Stimulated activated naive CD4-positive, alpha-beta T cell treated with Interleukin-2 at 50 U/mL for 16 hours (primary cell): Measurements from ENCODE around the gene MYO16.
"Not testable (repeated sequence)": the region's sequence is repeated elsewhere in the genome, so short reads cannot be mapped to it uniquely, and the experiment has no call there.

Experiments used
- DNase-seq: peaks from one replicate; lab custom pipeline; 2025; lab: John Stamatoyannopoulos, UW

Gene MYO16

GRCh38 chr13:109074436-109074835 lies 445.0 kb downstream of the MYO16 start:
- DNase-seq = no peak

GRCh38 chr13:109074853-109075252 lies 445.4 kb downstream of the MYO16 start:
- no peak for DNase-seq

- DNase-seq = no peak
These were observed 458.7 kb downstream of the MYO16 start for GRCh38 chr13:109087916-109088623.

GRCh38 chr13:109088624-109088917 lies 459.2 kb downstream of the MYO16 start:
- no peak for DNase-seq

- no peak for DNase-seq
These were observed 461.4 kb downstream of the MYO16 start for GRCh38 chr13:109090796-109091195.

GRCh38 chr13:109091249-109091648 lies 461.8 kb downstream of the MYO16 start:
- DNase-seq = no peak

GRCh38 chr13:109092186-109092585 lies 462.8 kb downstream of the MYO16 start:
- not testable (repeated sequence) for DNase-seq

- DNase-seq = no peak
These were observed 464.6 kb downstream of the MYO16 start for GRCh38 chr13:109093998-109094397.

- no peak for DNase-seq
These were observed 465.7 kb downstream of the MYO16 start for GRCh38 chr13:109095126-109095525.

GRCh38 chr13:109096101-109096500 lies 466.7 kb downstream of the MYO16 start:
- DNase-seq = no peak

GRCh38 chr13:109100705-109101304 lies 471.4 kb downstream of the MYO16 start:
- DNase-seq = no peak

- no peak for DNase-seq
These were observed 472.2 kb downstream of the MYO16 start for GRCh38 chr13:109101550-109102144.

- DNase-seq = no peak
These were observed 476.5 kb downstream of the MYO16 start for GRCh38 chr13:109105899-109106298.

- DNase-seq = no peak
These were observed 480.7 kb downstream of the MYO16 start for GRCh38 chr13:109110159-109110558.

GRCh38 chr13:109111141-109111540 lies 481.7 kb downstream of the MYO16 start:
- DNase-seq = no peak

- DNase-seq = no peak
These were observed 484.0 kb downstream of the MYO16 start for GRCh38 chr13:109113427-109113826.

- no peak for DNase-seq
These were observed 484.8 kb downstream of the MYO16 start for GRCh38 chr13:109114162-109114561.

- no peak for DNase-seq
These were observed 485.6 kb downstream of the MYO16 start for GRCh38 chr13:109114991-109115390.

GRCh38 chr13:109118521-109118920 lies 489.1 kb downstream of the MYO16 start:
- no peak for DNase-seq

- no peak for DNase-seq
These were observed 490.5 kb downstream of the MYO16 start for GRCh38 chr13:109119896-109120295.

GRCh38 chr13:109121826-109122225 lies 492.4 kb downstream of the MYO16 start:
- no peak for DNase-seq

GRCh38 chr13:109123971-109124370 lies 494.6 kb downstream of the MYO16 start:
- no peak for DNase-seq

- no peak for DNase-seq
These were observed 496.8 kb downstream of the MYO16 start for GRCh38 chr13:109126178-109126577.
